HepG2 (cell line): ENCODE results near the gene ARHGEF10L. TPM values are rescaled to one million over a fixed set of nuclear protein-coding genes. Genes with fewer than 3 reads are reported as not detected.
A peak's percentile ranks its signal among the peaks of the same experiment; 100 is the strongest.

Experiments used
- CCDC6 ChIP-seq: sonication (generic); formaldehyde crosslinking; IDR thresholded peaks from 2 replicates; pipeline ENCODE4 v1.8.1; 2022; ENCODE audit warnings: mild to moderate bottlenecking, missing genetic modification reagents, moderate library complexity
- CEBPG ChIP-seq: IDR thresholded peaks from 2 replicates; pipeline ENCODE4 v1.6.1; 2016
- FIP1L1 ChIP-seq: fragments of 200-400 bp; formaldehyde crosslinking; IDR thresholded peaks from 2 replicates; pipeline ENCODE4 v1.6.1; 2018; ENCODE audit warnings: low read depth, mild to moderate bottlenecking, low read length, moderate library complexity, borderline replicate concordance; ENCODE audit not compliant: insufficient read depth
- GATAD1 ChIP-seq: IDR thresholded peaks from 2 replicates; pipeline ENCODE4 v1.6.1; 2016; ENCODE audit warnings: missing genetic modification reagents, missing compliant biosample characterization
- HBP1 ChIP-seq: IDR thresholded peaks from 2 replicates; pipeline ENCODE4 v1.6.1; 2016; ENCODE audit warnings: low read depth, control low read depth
- HNRNPL ChIP-seq: fragments of 200-400 bp; formaldehyde crosslinking; IDR thresholded peaks from 2 replicates; pipeline ENCODE4 v1.6.1; 2017; ENCODE audit warnings: mild to moderate bottlenecking, low read depth, low read length
- KDM5B ChIP-seq: sonication (generic); formaldehyde crosslinking; IDR thresholded peaks from 2 replicates; pipeline ENCODE4 v1.4.0; 2020; ENCODE audit warnings: missing genetic modification reagents, mild to moderate bottlenecking, borderline replicate concordance
- KLF9 ChIP-seq: IDR thresholded peaks from 2 replicates; pipeline ENCODE4 v1.6.1; 2016; ENCODE audit warnings: low read depth
- MEIS2 ChIP-seq: sonication (generic); formaldehyde crosslinking; IDR thresholded peaks from 2 replicates; pipeline ENCODE4 v1.9.0; 2021; ENCODE audit warnings: mild to moderate bottlenecking, missing genetic modification reagents
- PHF20 ChIP-seq: sonication (generic); formaldehyde crosslinking; IDR thresholded peaks from 2 replicates; pipeline ENCODE4 v1.5.0; 2020; ENCODE audit warnings: mild to moderate bottlenecking, missing genetic modification reagents
- SIN3A ChIP-seq: IDR thresholded peaks from 2 replicates; pipeline ENCODE4 v1.6.1; 2011; ENCODE audit warnings: low read depth, mild to moderate bottlenecking, control low read depth, low read length, borderline replicate concordance
- SNAPC4 ChIP-seq: sonication (generic); formaldehyde crosslinking; IDR thresholded peaks from 2 replicates; pipeline ENCODE4 v1.4.0; 2020; ENCODE audit warnings: mild to moderate bottlenecking, missing genetic modification reagents
- TFAP4 ChIP-seq: sonication (generic); IDR thresholded peaks from 2 replicates; pipeline ENCODE4 v1.6.1; 2016; ENCODE audit warnings: low read depth, borderline replicate concordance
- ZBTB38 ChIP-seq: sonication (generic); formaldehyde crosslinking; IDR thresholded peaks from 2 replicates; pipeline ENCODE4 v1.5.1; 2020; ENCODE audit warnings: mild to moderate bottlenecking, missing genetic modification reagents
- ZMYM3 ChIP-seq: sonication (generic); formaldehyde crosslinking; IDR thresholded peaks from 2 replicates; pipeline ENCODE4 v1.5.1; 2020; ENCODE audit warnings: mild to moderate bottlenecking, missing genetic modification reagents
- ZNF564 ChIP-seq: sonication (generic); formaldehyde crosslinking; IDR thresholded peaks from 2 replicates; pipeline ENCODE4 v1.8.1; 2023; ENCODE audit warnings: mild to moderate bottlenecking, missing genetic modification reagents
- ZNF710 ChIP-seq: sonication (generic); formaldehyde crosslinking; IDR thresholded peaks from 2 replicates; pipeline ENCODE4 v1.5.0; 2020; ENCODE audit warnings: mild to moderate bottlenecking, missing genetic modification reagents, borderline replicate concordance
- ZNF792 ChIP-seq: IDR thresholded peaks from 2 replicates; pipeline ENCODE4 v1.6.1; 2016
- polyA plus RNA-seq, 8 experiments: library from polyadenylated mRNA; depleted of rRNA in 3 of 8; stranded (reverse) in 7 of 8; unstranded in 1 of 8; fragments of >200 nt; fragmentation: Illumina TruSeq in 4 of 8; extraction: Trizol in 4 of 8; gene quantifications; 2 replicates each; pipeline versions ENCODE4 v1.2.1 to v1.2.3, GENCODE V29; 2011 to 2016; ENCODE audit warnings: low read depth in 4 of 8, missing spikeins in 1 of 8, mixed read lengths in 1 of 8; ENCODE audit not compliant: insufficient read depth in 1 of 8
- total RNA-seq, 5 experiments: library from RNA; depleted of rRNA; stranded (reverse); fragments of >200 nt; fragmentation: Illumina TruSeq; extraction: Trizol; gene quantifications; 2 replicates each; pipeline ENCODE4 v1.2.3, GENCODE V29; 2016; ENCODE audit warnings: low read depth in 1 of 5

ARHGEF10L gene
- total and polyA plus RNA-seq, 2 of the 13 experiments (the other 11 are each of a cell fraction or from before 2014, with no cell fraction given), result 46.5 to 78.3 TPM

GRCh38 chr1:17588048-17588871 is 48.8 kb downstream of the ARHGEF10L start (continued):
- TF ChIP-seq FIP1L1 (no peak), ZNF710 (CRISPR knock-in tag) (peak; percentile 69; the same call in 1 of the 2 replicates), ZNF792 (CRISPR knock-in tag) (0 out of 2 replicates have a peak, but pooled peaks have one; percentile 46), ZNF564 (CRISPR knock-in tag) (0 out of 2 replicates have a peak, but pooled peaks have one; percentile 59), KDM5B (CRISPR knock-in tag) (peak; percentile 46), CCDC6 (0 out of 2 replicates have a peak, but pooled peaks have one; percentile 54), HBP1 (peak; percentile 37; the same call in 1 of the 2 replicates), ZMYM3 (CRISPR knock-in tag) (peak; percentile 85), ZBTB38 (CRISPR knock-in tag) (peak; percentile 71; the same call in 1 of the 2 replicates), PHF20 (peak; percentile 52), KLF9 (CRISPR knock-in tag) (0 out of 2 replicates have a peak, but pooled peaks have one; percentile 27), SNAPC4 (CRISPR knock-in tag) (no peak), CEBPG (CRISPR knock-in tag) (0 out of 2 replicates have a peak, but pooled peaks have one; percentile 35), MEIS2 (CRISPR knock-in tag) (peak; percentile 64; the same call in 1 of the 2 replicates), GATAD1 (CRISPR knock-in tag) (peak; percentile 61), TFAP4 (peak; percentile 87), HNRNPL (peak; percentile 71; the same call in 1 of the 2 replicates), SIN3A (peak; percentile 78; the same call in 1 of the 2 replicates)
